Neuronal stem cell (in vitro differentiated cells): ENCODE data around the gene JUP.
"Not testable (repeated sequence)": the region's sequence is repeated elsewhere in the genome, so short reads cannot be mapped to it uniquely, and the experiment has no call there.

ENCODE experiments used
- DNase-seq: peaks from one replicate; pipeline ENCODE4 v3.0.0-alpha.2; 2013; ENCODE audit warnings: low spot score
- H2AFZ ChIP-seq: one replicate; pipeline ENCODE4 v1.6.1; 2013; ENCODE audit warnings: mild to moderate bottlenecking, low read length, inconsistent platforms
- H2AK5ac ChIP-seq: 2 replicates; pipeline ENCODE4 v1.6.1; 2013; ENCODE audit warnings: low read depth, mild to moderate bottlenecking, inconsistent platforms, low read length, moderate library complexity, mixed read lengths
- H2BK120ac ChIP-seq: 2 replicates; pipeline ENCODE4 v1.6.1; 2013; ENCODE audit warnings: low read depth, mild to moderate bottlenecking, inconsistent platforms, low read length, moderate library complexity, mixed read lengths
- H2BK12ac ChIP-seq: one replicate; pipeline ENCODE4 v1.6.1; 2013; ENCODE audit warnings: low read length, inconsistent platforms
- H2BK15ac ChIP-seq: 2 replicates; pipeline ENCODE4 v1.6.1; 2013; ENCODE audit warnings: mild to moderate bottlenecking, low read length, inconsistent platforms, mixed read lengths
- H2BK5ac ChIP-seq: one replicate; pipeline ENCODE4 v1.6.1; 2013; ENCODE audit warnings: inconsistent platforms, mild to moderate bottlenecking, low read length, moderate library complexity
- H3K14ac ChIP-seq: one replicate; pipeline ENCODE4 v1.6.1; 2013; ENCODE audit warnings: low read length, inconsistent platforms
- H3K18ac ChIP-seq: 2 replicates; pipeline ENCODE4 v1.6.1; 2013; ENCODE audit warnings: low read length, inconsistent platforms
- H3K23ac ChIP-seq: 2 replicates; pipeline ENCODE4 v1.6.1; 2013; ENCODE audit warnings: low read depth, mild to moderate bottlenecking, mixed read lengths, low read length, inconsistent platforms; ENCODE audit not compliant: poor library complexity
- H3K27ac ChIP-seq: replicated peaks from 3 replicates; pipeline ENCODE4 v1.5.1; 2013; ENCODE audit warnings: low read length, inconsistent platforms
- H3K27me3 ChIP-seq, 3 experiments: 2 replicates each; pipeline ENCODE4 v1.6.1; 2013; ENCODE audit warnings: low read length in 3 of 3, mild to moderate bottlenecking in 2 of 3, inconsistent platforms in 1 of 3, low read depth in 1 of 3, mixed read lengths in 1 of 3, moderate library complexity in 1 of 3; ENCODE audit not compliant: control insufficient read depth in 3 of 3, insufficient read depth in 3 of 3
- H3K36me3 ChIP-seq, 2 donors: replicated peaks in 1 of 2; 2 replicates each; pipeline ENCODE4 v1.6.1; 2013; ENCODE audit warnings: low read length in 2 of 2; ENCODE audit not compliant: control insufficient read depth in 2 of 2, insufficient read depth in 2 of 2
- H3K4ac ChIP-seq: 2 replicates; pipeline ENCODE4 v1.6.1; 2013; ENCODE audit warnings: inconsistent platforms, mild to moderate bottlenecking, low read length, moderate library complexity
- H3K4me1 ChIP-seq, 2 donors: 1 replicate in 1 of 2; 2 replicates in 1 of 2; pipeline ENCODE4 v1.6.1; 2013; ENCODE audit warnings: low read length in 2 of 2, low read depth in 1 of 2; ENCODE audit not compliant: control insufficient read depth in 2 of 2, insufficient read depth in 1 of 2
- H3K4me2 ChIP-seq: one replicate; pipeline ENCODE4 v1.6.1; 2013; ENCODE audit warnings: mild to moderate bottlenecking, low read length, inconsistent platforms; ENCODE audit not compliant: insufficient read depth, poor library complexity, severe bottlenecking
- H3K4me3 ChIP-seq, 2 donors: 2 replicates each; pipeline ENCODE4 v1.5.1; 2013; ENCODE audit warnings: low read length in 2 of 2, mild to moderate bottlenecking in 2 of 2, inconsistent platforms in 1 of 2, moderate library complexity in 1 of 2
- H3K79me1 ChIP-seq: one replicate; pipeline ENCODE4 v1.6.1; 2013; ENCODE audit warnings: low read depth, mild to moderate bottlenecking, inconsistent platforms, low read length, moderate library complexity
- H3K9ac ChIP-seq: one replicate; pipeline ENCODE4 v1.6.1; 2013; ENCODE audit warnings: mild to moderate bottlenecking, low read depth, low read length, inconsistent platforms; ENCODE audit not compliant: poor library complexity
- H3K9me3 ChIP-seq, 2 donors: replicated peaks in 1 of 2; 2 replicates each; pipeline versions ENCODE3 to v1.6.1; 2013; ENCODE audit warnings: low read length in 2 of 2, mild to moderate bottlenecking in 2 of 2, inconsistent platforms in 1 of 2, low read depth in 1 of 2, mixed read lengths in 1 of 2, moderate library complexity in 1 of 2; ENCODE audit not compliant: control insufficient read depth in 2 of 2, insufficient read depth in 1 of 2
- H4K8ac ChIP-seq: one replicate; pipeline ENCODE4 v1.6.1; 2013; ENCODE audit warnings: low read depth, mild to moderate bottlenecking, inconsistent platforms, low read length, moderate library complexity
- H4K91ac ChIP-seq: one replicate; pipeline ENCODE4 v1.6.1; 2013; ENCODE audit warnings: low read length, low read depth, mild to moderate bottlenecking, inconsistent platforms; ENCODE audit not compliant: poor library complexity
- WGBS, 2 donors: extraction: QIAGEN DNeasy Blood & Tissue Kit; methylation state at CpG; one replicate each; pipeline ENCODE4 v1.1.7; 2013; ENCODE audit warnings: missing lambda C conversion rate in 2 of 2, mixed read lengths in 1 of 2; ENCODE audit not compliant: insufficient read length in 2 of 2, insufficient replicate concordance in 1 of 2; ENCODE audit errors: extremely low coverage in 2 of 2; 5-methylcytosine and 5-hydroxymethylcytosine counted together

The JUP gene

DNA sequence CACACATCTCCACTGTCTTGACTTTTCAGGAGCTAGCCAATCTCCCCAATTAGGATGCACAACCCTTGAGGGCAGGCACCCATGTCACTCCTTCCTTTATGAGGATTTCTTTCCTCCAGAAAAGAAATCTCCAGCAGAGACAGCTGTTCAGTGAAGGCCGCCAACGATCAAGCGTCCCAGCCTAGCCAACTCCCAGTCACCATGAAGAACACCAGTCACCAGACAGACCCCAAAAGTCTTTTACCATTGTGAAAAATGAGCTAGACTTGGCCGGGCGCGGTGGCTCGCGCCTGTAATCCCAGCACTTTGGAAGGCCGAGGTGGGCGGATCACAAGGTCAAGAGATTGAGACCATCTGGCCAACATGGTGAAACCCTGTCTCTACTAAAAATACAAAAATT lies 43.5 kb upstream of the JUP start:
- H2BK12ac ChIP-seq, H3K4me2 ChIP-seq, H3K9me3 ChIP-seq, H4K91ac ChIP-seq, H2AK5ac ChIP-seq, H3K4me3 ChIP-seq, H3K27ac ChIP-seq, H3K14ac ChIP-seq, H3K23ac ChIP-seq, H2AFZ ChIP-seq, H4K8ac ChIP-seq, DNase-seq, H3K9ac ChIP-seq, H2BK120ac ChIP-seq, H2BK5ac ChIP-seq, H3K4ac ChIP-seq, H3K27me3 ChIP-seq, H3K79me1 ChIP-seq, H3K4me1 ChIP-seq, H3K18ac ChIP-seq, H2BK15ac ChIP-seq: not testable (repeated sequence)
- H3K36me3 ChIP-seq: peaks cover 30 to 89% of the 10 kb centered on the region in 2 donors
- WGBS, 2 donors: no CpG with 5 or more reads among the region's 10 CpGs

DNA sequence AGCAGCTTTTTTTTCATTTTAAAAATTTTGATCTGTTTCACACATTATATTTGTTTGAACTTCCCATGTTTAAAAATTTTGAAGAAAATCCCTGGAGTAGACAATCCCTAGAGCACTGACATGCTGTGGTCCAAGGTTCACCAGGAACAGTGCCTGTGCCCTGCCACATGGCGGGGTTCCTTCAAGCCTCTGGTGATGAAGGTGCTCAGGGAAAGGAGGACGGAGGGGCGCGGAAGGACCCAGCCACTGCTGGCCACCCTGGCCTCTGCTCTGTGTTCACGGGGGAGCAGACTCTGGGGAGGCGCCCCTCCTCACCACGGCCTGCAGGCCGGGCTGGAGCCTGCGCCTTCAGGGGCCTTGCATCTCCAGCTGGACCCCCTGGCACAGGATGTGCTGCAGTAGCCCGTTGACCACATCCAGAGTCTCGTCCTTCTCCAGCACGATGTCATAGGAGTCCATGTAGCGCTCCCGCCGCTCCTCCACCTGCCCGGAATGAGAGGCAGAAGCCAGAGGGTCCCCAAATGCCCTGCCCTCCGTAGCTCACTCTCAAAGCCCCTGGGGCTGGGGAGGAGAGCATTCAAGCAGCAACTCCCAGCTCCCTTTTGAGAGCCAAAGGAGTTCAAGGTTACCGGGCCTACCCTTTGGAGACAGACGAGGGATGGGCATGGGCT lies 38.8 kb upstream of the JUP start:
- DNase-seq: no peak
- Histone ChIP-seq H3K4me2 (no peak overlapping the region), H3K4me1 (peaks cover 3 to 16% of the 10 kb centered on the region in 2 donors), H2BK5ac (no peak overlapping the region), H2AK5ac (no peak overlapping the region), H2BK12ac (no peak overlapping the region), H2BK15ac (no peak overlapping the region), H3K4ac (no peak overlapping the region), H3K9ac (no peak overlapping the region), H3K79me1 (no peaks in the 10 kb centered on the region), H3K27me3 (no peaks in the 10 kb centered on the region), H2BK120ac (no peak overlapping the region), H3K4me3 (no peak overlapping the region), H2AFZ (no peak overlapping the region), H3K23ac (no peak overlapping the region), H3K36me3 (peaks cover 25 to 80% of the 10 kb centered on the region in 2 donors), H3K9me3 (no peaks in the 10 kb centered on the region), H4K8ac (no peak overlapping the region), H3K18ac (no peak overlapping the region), H4K91ac (no peak overlapping the region), H3K14ac (no peak overlapping the region), H3K27ac (no peak overlapping the region)
- WGBS, 2 donors: no CpG with 5 or more reads among the region's 19 CpGs

DNA sequence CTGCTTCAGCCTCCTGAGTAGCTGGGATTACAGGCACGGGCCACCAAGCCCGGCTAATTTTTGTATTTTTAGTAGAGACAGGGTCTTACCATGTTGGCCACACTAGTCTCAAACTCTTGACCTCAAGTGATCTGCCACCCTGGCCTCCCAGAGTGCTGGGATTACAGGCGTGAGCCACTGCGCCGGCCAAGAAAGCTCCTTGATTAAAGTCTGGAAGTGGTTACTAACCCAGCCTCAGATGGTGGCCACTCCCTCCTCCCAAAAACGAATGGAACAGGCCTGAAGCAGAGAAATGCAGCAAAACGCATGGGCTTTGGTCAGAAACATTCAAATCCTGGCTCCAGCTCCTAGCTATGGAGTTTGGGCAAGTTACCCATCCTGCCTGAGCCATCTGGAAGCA lies 37.6 kb upstream of the JUP start:
- Histone ChIP-seq H2AFZ (no peak overlapping the region), H2BK12ac (no peak overlapping the region), H3K14ac (no peak overlapping the region), H3K4ac (no peak overlapping the region), H2AK5ac (no peak overlapping the region), H3K4me1 (peaks cover 3 to 26% of the 10 kb centered on the region in 2 donors), H3K27ac (no peak overlapping the region), H3K4me3 (no peak overlapping the region), H2BK5ac (no peak overlapping the region), H3K9ac (no peak overlapping the region), H4K91ac (no peak overlapping the region), H4K8ac (no peak overlapping the region), H3K36me3 (peaks cover 28 to 82% of the 10 kb centered on the region in 2 donors), H3K4me2 (no peak overlapping the region), H2BK15ac (no peak overlapping the region), H3K79me1 (no peaks in the 10 kb centered on the region), H3K9me3 (no peaks in the 10 kb centered on the region), H3K27me3 (no peaks in the 10 kb centered on the region), H2BK120ac (no peak overlapping the region), H3K23ac (no peak overlapping the region), H3K18ac (no peak overlapping the region)
- no peak for DNase-seq
- no CpG with 5 or more reads among the region's 7 CpGs for WGBS, 2 donors

DNA sequence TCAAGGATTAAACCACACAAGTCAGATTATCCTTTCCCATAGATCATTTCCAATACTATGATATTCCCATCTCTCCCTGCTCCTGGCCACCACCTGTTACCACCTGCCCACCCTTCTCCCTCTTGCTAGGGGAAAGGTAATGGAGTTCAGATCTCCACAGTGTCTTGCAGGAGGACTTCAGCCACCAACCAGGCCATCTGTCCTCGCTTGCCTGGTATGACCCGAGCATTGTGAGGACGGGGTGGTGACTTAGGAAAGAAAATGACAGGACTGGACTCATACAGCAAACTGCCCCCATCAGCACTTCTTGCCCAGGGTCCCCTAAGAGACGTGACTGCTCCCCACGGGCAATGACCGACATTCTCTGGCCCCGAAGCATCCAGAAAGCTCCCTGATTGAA lies 37.1 kb upstream of the JUP start:
- H3K36me3 ChIP-seq: peaks cover 26 to 80% of the 10 kb centered on the region in 2 donors
- no peak overlapping the region for H3K4ac ChIP-seq
- no peak overlapping the region for H2BK5ac ChIP-seq
- no peak overlapping the region for H2BK120ac ChIP-seq
- H3K14ac ChIP-seq: no peak overlapping the region
- H3K9ac ChIP-seq: no peak overlapping the region
- H3K27me3 ChIP-seq: no peaks in the 10 kb centered on the region
- H3K4me1 ChIP-seq: peaks cover 3 to 29% of the 10 kb centered on the region in 2 donors
- no peak overlapping the region for H3K23ac ChIP-seq
- H2BK15ac ChIP-seq: no peak overlapping the region
- no peaks in the 10 kb centered on the region for H3K9me3 ChIP-seq
- H3K79me1 ChIP-seq: no peaks in the 10 kb centered on the region
- no peak overlapping the region for H4K91ac ChIP-seq
- no peak overlapping the region for H2AFZ ChIP-seq
- H3K27ac ChIP-seq: no peak overlapping the region
- no peak overlapping the region for H4K8ac ChIP-seq
- no peak overlapping the region for H2AK5ac ChIP-seq
- WGBS, 2 donors: no CpG with 5 or more reads among the region's 7 CpGs
- no peak overlapping the region for H3K4me2 ChIP-seq
- DNase-seq: no peak
- H2BK12ac ChIP-seq: no peak overlapping the region
- H3K18ac ChIP-seq: no peak overlapping the region
- no peak overlapping the region for H3K4me3 ChIP-seq
